GM10266 (cell line): Measurements from ENCODE around the gene AKAP11.

Experiments
- DNase-seq: peaks from one replicate; pipeline ENCODE4 v3.0.0; 2012; ENCODE audit errors: extremely low spot score
- CTCF ChIP-seq: IDR thresholded peaks from 2 replicates; pipeline ENCODE4 v1.5.1; 2012; ENCODE audit warnings: mild to moderate bottlenecking, low read depth; ENCODE audit not compliant: control insufficient read depth, insufficient read depth; ENCODE audit errors: missing control alignments

Gene AKAP11

GRCh38 chr13:42279986-42280385 is 8.0 kb downstream of the AKAP11 start:
- no peak for TF ChIP-seq CTCF
- DNase-seq = no peak

GRCh38 chr13:42280537-42280936 is 8.6 kb downstream of the AKAP11 start:
- TF ChIP-seq CTCF = no peak
- DNase-seq = no peak

- no peak for TF ChIP-seq CTCF
- DNase-seq = no peak
Observed at GRCh38 chr13:42283574-42283973, 11.6 kb downstream of the AKAP11 start.

- no peak for TF ChIP-seq CTCF
- no peak for DNase-seq
Observed at GRCh38 chr13:42284068-42284467, 12.1 kb downstream of the AKAP11 start.

- no peak for TF ChIP-seq CTCF
- DNase-seq = no peak
Observed at GRCh38 chr13:42298392-42298791, 26.4 kb downstream of the AKAP11 start.

GRCh38 chr13:42305503-42305902 is 33.6 kb downstream of the AKAP11 start:
- no peak for TF ChIP-seq CTCF
- DNase-seq = no peak

- TF ChIP-seq CTCF = no peak
Observed at GRCh38 chr13:42307461-42307860, 35.5 kb downstream of the AKAP11 start.

More at GRCh38 chr13:42307461-42307860, 35.5 kb downstream of the AKAP11 start:
- no peak for DNase-seq
